B cell (primary cell): ENCODE measurements around the gene THEM5. TPM values are rescaled to one million over a fixed set of nuclear protein-coding genes. Genes with fewer than 3 reads are reported as not detected.

Experiments used
- ATAC-seq: fragments of 200-7000 bp; cut with Tn5 transposase; one replicate; pipeline ENCODE4 v1.10.0; 2021; ENCODE audit warnings: low read depth, mild to moderate bottlenecking, moderate number of reproducible peaks, moderate library complexity
- CTCF ChIA-PET: fragments of 350-600 bp; sonication (Branson Sonifier 250); formaldehyde crosslinking; loops from one replicate; lab custom pipeline; 2021; ENCODE audit warnings: antibody characterized with exemption, inconsistent platforms; lab: Charles Lee
- POLR2A ChIA-PET: fragments of 350-600 bp; sonication (Branson Sonifier 250); formaldehyde crosslinking; loops from one replicate; lab custom pipeline; 2021; ENCODE audit warnings: antibody characterized with exemption; lab: Charles Lee
- DNase-seq: peaks from one replicate; pipeline ENCODE4 v3.0.0; 2013
- H2AFZ ChIP-seq: 2 replicates; pipeline ENCODE4 v1.6.1; 2012; ENCODE audit warnings: mild to moderate bottlenecking, low read depth, low read length; ENCODE audit not compliant: insufficient read depth, poor library complexity, severe bottlenecking
- H3K27ac ChIP-seq, 2 donors: 1 replicate in 1 of 2; 2 replicates in 1 of 2; pipeline ENCODE4 v1.5.1; 2012 to 2013; ENCODE audit warnings: low read length in 2 of 2, mild to moderate bottlenecking in 2 of 2, moderate library complexity in 1 of 2
- H3K27me3 ChIP-seq, 4 experiments: fragments of 200-600 bp in 1 of 4; sonication (generic) in 1 of 4; replicated peaks in 1 of 4; 1 replicate in 2 of 4; 2 replicates in 2 of 4; pipeline versions ENCODE4 v1.6.1 to v1.7.0; 2013 to 2016; ENCODE audit warnings: low read length in 3 of 4, mild to moderate bottlenecking in 2 of 4, mixed read lengths in 1 of 4, moderate library complexity in 1 of 4; ENCODE audit not compliant: insufficient read depth in 4 of 4, control insufficient read depth in 3 of 4; ENCODE audit errors: control extremely low read depth in 1 of 4
- H3K36me3 ChIP-seq, 2 experiments: replicated peaks in 1 of 2; 1 replicate in 1 of 2; 2 replicates in 1 of 2; pipeline versions ENCODE4 v1.6.1 to v1.7.1; 2013; ENCODE audit warnings: low read length in 1 of 2; ENCODE audit not compliant: insufficient read depth in 2 of 2, control insufficient read depth in 1 of 2; ENCODE audit errors: control extremely low read depth in 1 of 2, extremely low read depth in 1 of 2
- H3K4me1 ChIP-seq, 2 donors: fragments of 200-600 bp in 1 of 2; sonication (generic) in 1 of 2; 1 replicate in 1 of 2; 2 replicates in 1 of 2; pipeline versions ENCODE4 v1.5.1 to v1.6.1; 2013 to 2017; ENCODE audit warnings: low read length in 2 of 2; ENCODE audit not compliant: control insufficient read depth in 2 of 2, insufficient read depth in 2 of 2
- H3K4me2 ChIP-seq: replicated peaks from 2 replicates; pipeline ENCODE3; 2012; ENCODE audit warnings: mild to moderate bottlenecking, low read depth, low read length; ENCODE audit not compliant: poor library complexity, severe bottlenecking
- H3K4me3 ChIP-seq, 5 experiments: fragments of 200-600 bp in 1 of 5; sonication (generic) in 1 of 5; 1 replicate in 3 of 5; 2 replicates in 2 of 5; pipeline versions ENCODE4 v1.5.1 to v1.7.0; 2011 to 2016; ENCODE audit warnings: low read length in 4 of 5, mild to moderate bottlenecking in 4 of 5, low read depth in 2 of 5, control low read depth in 1 of 5, moderate library complexity in 1 of 5; ENCODE audit not compliant: insufficient read depth in 1 of 5; ENCODE audit errors: control extremely low read depth in 1 of 5, extremely low read depth in 1 of 5
- H3K79me2 ChIP-seq: fragments of 200-600 bp; sonication (generic); one replicate; pipeline ENCODE4 v1.6.0; 2016; ENCODE audit warnings: low read length; ENCODE audit not compliant: control insufficient read depth, insufficient read depth
- H3K9ac ChIP-seq: fragments of 200-600 bp; sonication (generic); 2 replicates; pipeline ENCODE4 v1.6.1; 2017; ENCODE audit warnings: mild to moderate bottlenecking, low read length, moderate library complexity
- H3K9me3 ChIP-seq, 3 donors: one replicate each; pipeline versions ENCODE4 v1.6.1 to v1.7.1; 2013; ENCODE audit warnings: low read length in 2 of 3; ENCODE audit not compliant: control insufficient read depth in 2 of 3, insufficient read depth in 1 of 3; ENCODE audit errors: control extremely low read depth in 1 of 3
- H4K20me1 ChIP-seq: 2 replicates; pipeline ENCODE4 v1.6.0; 2012; ENCODE audit warnings: mild to moderate bottlenecking, low read length; ENCODE audit not compliant: insufficient read depth, control insufficient read depth, poor library complexity, severe bottlenecking
- H3K27ac Mint-ChIP-seq: one replicate; pipeline ENCODE4 v1.8.0; 2021; ENCODE audit warnings: mixed read lengths
- H3K27me3 Mint-ChIP-seq: one replicate; pipeline ENCODE4 v1.8.0; 2021; ENCODE audit warnings: mixed read lengths
- H3K4me1 Mint-ChIP-seq: one replicate; pipeline ENCODE4 v1.8.0; 2021; ENCODE audit warnings: mixed read lengths
- H3K4me3 Mint-ChIP-seq: one replicate; pipeline ENCODE4 v1.8.0; 2021; ENCODE audit warnings: mixed read lengths
- H3K9me3 Mint-ChIP-seq: one replicate; pipeline ENCODE4 v1.8.0; 2022; ENCODE audit warnings: mixed read lengths; ENCODE audit not compliant: insufficient read depth
- CTCF ChIP-seq: fragments of 200-600 bp; IDR thresholded peaks from one replicate; pipeline ENCODE4 v1.8.0; 2022; ENCODE audit warnings: antibody characterized with exemption, mild to moderate bottlenecking
- EZH2 ChIP-seq: IDR thresholded peaks from 2 replicates; pipeline ENCODE4 v1.6.1; 2012; ENCODE audit warnings: borderline replicate concordance, low read depth, mild to moderate bottlenecking, moderate library complexity, low read length; ENCODE audit not compliant: insufficient read depth, poor library complexity, severe bottlenecking
- WGBS: methylation state at CpG from one replicate; pipeline ENCODE4 v1.1.5; 2013; ENCODE audit warnings: missing lambda C conversion rate; ENCODE audit not compliant: insufficient coverage; 5-methylcytosine and 5-hydroxymethylcytosine counted together
- intact Hi-C: fragments of 100-400 bp; cut with micrococcal nuclease; formaldehyde crosslinking; loops from one replicate; pipeline ENCODE4 v1.10.0; 2022
- polyA plus RNA-seq: library from polyadenylated mRNA; depleted of rRNA; stranded (reverse); fragments of >200 nt; gene quantifications from 2 replicates; pipeline ENCODE4 v1.2.3, GENCODE V29; 2012
- total RNA-seq, 2 donors: library from RNA; stranded (reverse); fragments of 120-200 nt in 1 of 2; gene quantifications; 1 replicate in 1 of 2; 2 replicates in 1 of 2; pipeline versions ENCODE4 v1.2.3 to v1.2.4, GENCODE V29; 2013 to 2022

Gene THEM5
- total and polyA plus RNA-seq, 2 donors (not counting 1 experiment from before 2014, with no cell fraction given) = not detected

- Histone ChIP-seq H2AFZ (no peak overlapping the region), H3K4me2 (no peak overlapping the region), H3K4me3 (no peak overlapping the region), H4K20me1 (no peaks in the 10 kb centered on the region), H3K4me1 (peaks cover 25 to 30% of the 10 kb centered on the region in 2 donors), H3K27ac (no peak overlapping the region), H3K9ac (no peak overlapping the region), H3K79me2 (no peaks in the 10 kb centered on the region), H3K9me3 (peaks cover 0 to 11% (median 0%) of the 10 kb centered on the region in 3 donors), H3K27me3 (peaks cover 0 to 14% (median 5%) of the 10 kb centered on the region in 4 experiments), H3K36me3 (no peaks in the 10 kb centered on the region)
- TF ChIP-seq EZH2 (no peak), CTCF (no peak)
- ChIA-PET CTCF (interaction anchor here (0.7 kb wide), 1 partner anchor 16 kb away, joined by 3 read pairs; no protein-coding TSS in a partner anchor), POLR2A (no interaction called here)
- intact Hi-C loops = loop anchor here (5.0 kb wide), 1 partner anchor 89 kb away; no protein-coding TSS in a partner anchor
- DNase-seq (peak; percentile 68), ATAC-seq (peak; percentile 34)
- Mint-ChIP-seq H3K4me3 (no peak overlapping the region), H3K27ac (peak overlapping the region; percentile 51), H3K4me1 (peaks cover 27% of the 10 kb centered on the region), H3K27me3 (no peaks in the 10 kb centered on the region), H3K9me3 (no peaks in the 10 kb centered on the region)
- no CpG with 5 or more reads among the region's 2 CpGs for WGBS
These were observed 10.1 kb downstream of the THEM5 start for GRCh38 chr1:151843398-151843797.

- ChIA-PET POLR2A (no interaction called here), CTCF (interaction anchor here (2.3 kb wide), 1 partner anchor 247 kb away, joined by 10 read pairs; no protein-coding TSS in a partner anchor)
- no peaks in the 10 kb centered on the region for H3K9me3 Mint-ChIP-seq
- peaks cover 41% of the 10 kb centered on the region for H3K4me1 Mint-ChIP-seq
- Histone ChIP-seq H3K27ac (no peak overlapping the region), H3K27me3 (peaks cover 0 to 20% (median 7%) of the 10 kb centered on the region in 4 experiments), H3K79me2 (no peaks in the 10 kb centered on the region), H3K4me1 (peaks cover 36 to 41% of the 10 kb centered on the region in 2 donors), H3K36me3 (no peaks in the 10 kb centered on the region), H4K20me1 (no peaks in the 10 kb centered on the region), H3K4me3 (no peak overlapping the region), H2AFZ (no peak overlapping the region), H3K4me2 (no peak overlapping the region), H3K9me3 (peaks cover 0 to 11% (median 0%) of the 10 kb centered on the region in 3 donors), H3K9ac (no peak overlapping the region)
- WGBS = 83% methylated on average over 1 of the region's 2 CpGs
- no peak overlapping the region for H3K4me3 Mint-ChIP-seq
- no peak overlapping the region for H3K27ac Mint-ChIP-seq
- DNase-seq = no peak
- intact Hi-C loops = loop anchor here (5.0 kb wide), 1 partner anchor 91 kb away; no protein-coding TSS in a partner anchor
- ATAC-seq = no peak
- TF ChIP-seq EZH2 (no peak), CTCF (no peak)
- H3K27me3 Mint-ChIP-seq = peaks cover 10% of the 10 kb centered on the region
These were observed 12.4 kb downstream of the THEM5 start for GRCh38 chr1:151841141-151841540.
